NCI-H2227 (cell line): ENCODE results near the gene TNNI3K.
"Not testable (repeated sequence)": the region's sequence is repeated elsewhere in the genome, so short reads cannot be mapped to it uniquely, and the experiment has no call there.

Experiments
- DNase-seq: peaks from one replicate; lab custom pipeline; 2025; ENCODE audit not compliant: unreplicated experiment; lab: John Stamatoyannopoulos, UW

The TNNI3K gene

GRCh38 chr1:74235153-74235552 lies at the start of gene TNNI3K:
Gene TNNI3K (plus strand): TSS chr1:74235387. CDS start chr1:74235452, 65 bp downstream.
- no peak for DNase-seq

- no peak for DNase-seq
Observed at GRCh38 chr1:74193908-74194307, 41.3 kb upstream of the TNNI3K start.

- no peak for DNase-seq
Observed at GRCh38 chr1:74195339-74195738, 39.8 kb upstream of the TNNI3K start.

GRCh38 chr1:74197255-74197654 lies 37.9 kb upstream of the TNNI3K start:
- DNase-seq = no peak

- peak; percentile 99 for DNase-seq
Observed at GRCh38 chr1:74197657-74198552, 37.3 kb upstream of the TNNI3K start, which contains the start of the genes FPGT and LRRIQ3. Gene FPGT (plus strand): TSS chr1:74198242. CDS start chr1:74198279, 37 bp downstream. Gene LRRIQ3 (minus strand): TSS chr1:74198176. CDS start chr1:74183684, 14,492 bp downstream.

DNA sequence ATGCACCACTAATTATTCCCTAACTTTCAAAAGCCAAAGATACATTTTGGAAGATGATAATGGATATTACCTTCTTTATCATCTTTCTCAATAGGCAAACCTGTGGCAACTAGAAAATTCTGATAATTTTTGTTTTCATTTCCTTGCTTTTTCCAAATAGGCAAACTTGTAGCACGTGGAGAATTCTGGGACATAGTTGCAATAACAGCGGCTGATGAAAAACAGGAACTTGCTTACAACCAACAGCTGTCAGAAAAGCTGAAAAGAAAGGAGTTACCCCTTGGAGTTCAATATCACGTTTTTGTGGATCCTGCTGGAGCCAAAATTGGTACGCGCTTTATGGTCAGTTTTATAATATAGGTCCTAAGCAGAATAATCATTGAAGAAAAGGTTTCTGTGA lies 35.7 kb upstream of the TNNI3K start:
- DNase-seq = peak; percentile 3

DNA sequence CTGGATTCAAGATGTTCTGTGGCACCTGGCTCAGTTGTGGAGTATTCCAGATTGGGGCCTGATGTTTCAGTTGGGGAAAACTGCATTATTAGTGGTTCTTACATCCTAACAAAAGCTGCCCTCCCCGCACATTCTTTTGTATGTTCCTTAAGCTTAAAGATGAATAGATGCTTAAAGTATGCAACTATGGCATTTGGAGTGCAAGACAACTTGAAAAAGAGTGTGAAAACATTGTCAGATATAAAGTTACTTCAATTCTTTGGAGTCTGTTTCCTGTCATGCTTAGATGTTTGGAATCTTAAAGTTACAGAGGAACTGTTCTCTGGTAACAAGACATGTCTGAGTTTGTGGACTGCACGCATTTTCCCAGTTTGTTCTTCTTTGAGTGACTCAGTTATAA lies 29.9 kb upstream of the TNNI3K start:
- no peak for DNase-seq

- no peak for DNase-seq
Observed at GRCh38 chr1:74215229-74215628, 20.0 kb upstream of the TNNI3K start.

DNA sequence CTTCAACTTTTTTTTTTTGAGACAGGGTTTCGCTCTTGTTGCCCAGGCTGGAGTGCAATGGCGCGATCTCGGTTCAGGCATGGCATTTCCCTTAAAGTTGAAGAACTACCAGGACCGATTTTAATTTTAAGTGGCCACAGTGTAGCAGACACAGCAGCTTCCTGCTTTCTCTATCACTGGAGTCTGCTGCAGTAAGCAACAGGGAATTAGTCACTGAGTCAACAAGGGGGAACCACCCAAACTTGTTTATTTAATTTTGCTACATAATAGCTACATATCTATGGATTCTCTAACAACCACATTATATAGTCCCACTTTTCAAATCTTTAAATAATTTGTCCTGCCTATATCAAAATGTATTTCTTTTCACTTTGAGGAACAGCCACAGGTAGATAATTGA lies 12.5 kb upstream of the TNNI3K start:
- DNase-seq = no peak

DNA sequence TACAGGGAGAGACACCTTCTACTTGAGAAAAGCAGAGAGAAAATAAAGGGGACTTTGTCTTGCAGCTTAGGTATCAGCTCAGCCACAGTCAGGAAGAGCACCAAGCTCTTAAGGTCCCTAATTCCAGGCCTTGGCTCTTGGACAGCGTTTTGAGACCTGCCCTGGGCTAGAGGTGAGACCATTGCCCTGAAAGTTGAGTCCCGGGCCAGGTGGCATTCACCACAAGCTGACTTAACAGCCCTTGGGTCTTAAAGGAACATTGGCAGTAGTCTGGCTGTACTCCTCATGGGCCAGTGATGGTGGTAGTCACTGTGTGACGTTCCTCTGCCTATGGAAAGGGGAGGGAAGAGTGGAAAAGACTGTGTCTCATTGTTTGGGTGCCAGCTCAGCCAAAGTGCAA lies 11.7 kb upstream of the TNNI3K start:
- DNase-seq = no peak

- DNase-seq = no peak
Observed at GRCh38 chr1:74236440-74236839, 1.3 kb downstream of the TNNI3K start.

GRCh38 chr1:74237035-74237434 lies 1.8 kb downstream of the TNNI3K start:
- no peak for DNase-seq

- no peak for DNase-seq
Observed at GRCh38 chr1:74237787-74238186, 2.6 kb downstream of the TNNI3K start.

DNA sequence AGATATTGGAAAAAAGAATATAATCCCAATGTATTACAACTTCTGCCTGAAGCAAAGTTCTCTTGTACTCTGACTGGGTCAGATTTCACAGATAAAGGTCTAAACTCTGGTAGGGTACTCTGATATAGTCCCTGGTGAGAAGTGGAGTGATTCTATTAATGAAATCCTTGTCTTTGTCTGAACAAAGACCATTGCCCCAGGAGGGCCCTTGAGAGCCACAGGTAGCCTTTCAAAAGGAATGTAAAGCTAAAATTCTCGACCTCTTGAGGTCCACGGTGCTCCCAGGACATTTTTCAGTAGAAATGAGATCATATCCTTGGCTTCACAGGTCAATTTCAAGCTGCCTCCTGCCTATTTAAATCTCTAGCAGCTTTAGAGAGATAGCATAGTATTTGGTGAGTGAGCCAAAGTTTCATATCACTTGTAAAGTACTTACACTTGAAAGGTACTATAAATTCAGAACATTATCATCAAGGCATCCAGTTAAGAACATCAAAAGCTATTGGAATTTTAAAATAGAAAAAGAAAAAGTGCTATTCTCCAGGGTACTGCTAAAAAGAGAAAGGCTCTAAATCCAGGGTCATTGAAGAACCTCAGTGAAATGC lies 10.1 kb downstream of the TNNI3K start:
- DNase-seq = no peak

GRCh38 chr1:74246315-74246714 lies 11.1 kb downstream of the TNNI3K start:
- DNase-seq = no peak

GRCh38 chr1:74247881-74248528 lies 12.8 kb downstream of the TNNI3K start:
- no peak for DNase-seq

DNA sequence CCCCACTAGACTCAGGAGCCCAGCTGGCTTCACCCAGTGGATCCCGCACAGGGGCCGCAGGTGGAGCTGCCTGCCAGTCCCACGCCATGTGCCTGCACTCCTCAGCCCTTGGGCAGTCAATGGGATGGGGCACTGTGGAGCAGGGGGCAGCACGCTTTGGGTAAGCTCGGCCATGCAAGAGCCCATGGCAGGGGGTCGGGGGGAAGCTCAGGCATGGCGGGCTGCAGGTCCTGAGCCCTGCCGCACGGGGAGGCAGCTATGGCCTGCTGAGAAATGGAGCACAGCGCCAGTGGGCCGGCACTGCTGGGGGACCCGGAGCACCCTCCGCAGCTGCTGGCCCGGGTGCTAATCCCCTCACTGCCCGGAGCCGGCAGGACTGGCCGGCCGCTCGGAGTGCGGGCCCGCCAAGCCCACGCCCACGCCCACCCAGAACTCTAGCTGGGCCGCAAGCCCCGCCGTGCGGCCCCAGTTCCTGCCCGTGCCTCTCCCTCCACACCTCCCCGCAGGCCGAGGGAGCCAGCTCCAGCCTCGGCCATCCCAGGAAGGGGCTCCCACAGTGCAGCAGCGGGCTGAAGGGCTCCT lies 18.1 kb downstream of the TNNI3K start:
- DNase-seq = not testable (repeated sequence)

GRCh38 chr1:74266001-74266400 lies 30.8 kb downstream of the TNNI3K start:
- DNase-seq = no peak

- no peak for DNase-seq
Observed at GRCh38 chr1:74271503-74271902, 36.3 kb downstream of the TNNI3K start.

- no peak for DNase-seq
Observed at GRCh38 chr1:74280642-74281396, 45.6 kb downstream of the TNNI3K start.

DNA sequence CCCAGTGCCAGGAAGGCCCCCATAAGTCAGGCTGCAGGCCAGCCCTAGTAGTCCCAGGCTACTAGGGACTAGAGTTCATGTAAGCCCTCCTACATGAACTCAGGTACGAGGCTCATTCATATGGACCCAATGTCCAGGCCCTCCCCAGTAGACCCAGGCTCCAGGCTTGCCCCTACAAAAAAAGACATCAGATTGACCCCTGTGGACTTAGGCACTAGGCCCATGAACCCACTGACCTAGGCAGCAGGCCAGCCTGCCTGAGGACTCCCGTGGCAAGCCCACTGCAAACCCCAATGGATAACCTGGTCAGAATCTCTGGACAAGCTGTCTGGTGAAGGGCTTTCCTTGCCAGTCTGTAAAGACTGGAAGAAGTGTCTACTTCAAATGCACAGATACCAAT lies 51.2 kb downstream of the TNNI3K start:
- DNase-seq = no peak
